ENCODE results near the gene SLC16A6. TPM values are rescaled to one million over a fixed set of nuclear protein-coding genes. Genes with fewer than 3 reads are reported as not detected.
"Not testable (repeated sequence)": the region's sequence is repeated elsewhere in the genome, so short reads cannot be mapped to it uniquely, and the experiment has no call there.

The SLC16A6 gene
- total RNA-seq, 1 donor from 2014 or later, result 0.08 TPM

DNA sequence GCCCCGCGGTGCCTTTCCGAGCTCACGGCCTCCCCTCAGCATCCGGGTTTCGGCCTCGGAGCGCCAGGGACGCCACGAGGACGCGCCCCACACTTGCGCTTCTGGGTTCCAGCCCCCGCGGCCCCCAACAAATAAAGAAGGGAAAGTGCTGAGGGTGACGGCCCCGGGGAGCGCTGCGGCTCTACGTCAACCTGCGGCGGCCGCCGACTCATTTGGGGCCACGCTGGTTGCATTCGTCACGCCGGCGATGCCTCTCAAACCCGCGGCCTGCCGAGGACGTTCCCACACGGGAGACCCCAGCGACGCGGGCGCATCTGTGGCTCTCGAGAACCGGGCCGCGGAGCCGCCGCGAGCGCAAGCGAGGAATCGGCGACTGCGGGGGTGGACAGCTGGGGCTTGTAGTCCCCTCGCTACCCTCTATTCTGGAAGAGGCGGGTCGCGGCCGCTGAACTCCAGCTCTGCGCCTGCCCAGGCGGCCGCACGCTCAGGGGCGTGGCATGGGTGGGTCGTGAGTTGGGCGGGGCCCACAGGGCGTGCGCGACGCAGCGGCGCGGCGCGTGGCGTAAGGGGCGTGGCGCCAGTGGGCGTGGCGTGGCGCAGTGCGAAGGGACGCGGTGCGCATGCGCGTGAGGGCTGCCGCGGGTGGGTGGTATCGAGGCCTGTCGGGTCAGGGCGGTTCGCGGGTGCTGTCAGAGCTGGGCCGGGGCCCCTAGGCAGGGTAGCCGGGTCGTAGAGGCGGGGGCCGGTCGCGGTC, 43.3 kb downstream of the SLC16A6 start, which contains the start of gene AMZ2:
Gene AMZ2, plus strand, starts transcription at position 599 of the 754 bp plus-strand sequence. CDS start 2,145 bp downstream, outside the sequence.
- intact Hi-C loops (cut with micrococcal nuclease), result no loop called here
- peak; percentile 94 for DNase-seq

DNA sequence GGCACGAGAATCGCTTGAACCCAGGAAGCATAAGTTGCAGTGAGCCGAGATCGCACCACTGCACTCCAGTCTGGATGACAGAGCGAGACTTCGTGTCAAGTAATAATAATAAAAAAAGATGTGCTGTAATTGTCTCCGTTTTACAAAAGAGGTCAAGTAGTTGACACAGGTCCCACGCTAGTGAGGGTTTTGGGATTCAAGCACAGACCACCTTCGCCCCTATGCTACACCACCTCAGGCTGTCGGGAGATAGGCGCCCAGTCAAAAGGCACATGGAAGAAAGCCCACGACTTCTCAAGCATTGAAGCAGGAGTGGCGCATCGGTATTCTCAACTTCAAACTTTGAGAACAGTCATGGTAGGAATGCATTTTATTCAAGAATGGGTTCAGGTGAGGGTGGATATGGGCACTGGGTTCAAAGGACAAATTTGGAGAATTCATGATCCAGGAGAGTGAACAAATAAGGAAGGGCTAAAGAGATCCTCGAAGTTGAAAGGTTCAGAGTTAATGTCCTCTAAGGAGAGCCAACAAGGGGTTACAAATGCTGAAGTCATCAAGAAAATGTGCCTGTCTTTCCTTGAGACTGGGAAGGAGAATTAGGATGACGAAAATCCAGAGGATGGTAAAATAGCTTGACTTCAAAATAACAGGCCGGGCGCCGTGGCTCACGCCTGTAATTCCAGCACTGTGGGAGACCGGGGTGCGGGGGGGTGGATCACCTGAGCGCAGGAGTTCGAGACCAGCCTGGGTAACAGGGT, 44.5 kb downstream of the SLC16A6 start:
- Histone ChIP-seq H3K27me3 (ENCODE audit: low read depth) (no peaks in the 10 kb centered on the region), H3K27ac (replicated peaks) (peak overlapping the region; percentile 98), H3K4me1 (peaks cover 28% of the 10 kb centered on the region), H3K9me3 (replicated peaks) (no peaks in the 10 kb centered on the region), H3K4me3 (peak overlapping the region; percentile 88), H3K36me3 (peaks cover 8% of the 10 kb centered on the region)
- no peak for DNase-seq
- TF ChIP-seq, protein P1, sequence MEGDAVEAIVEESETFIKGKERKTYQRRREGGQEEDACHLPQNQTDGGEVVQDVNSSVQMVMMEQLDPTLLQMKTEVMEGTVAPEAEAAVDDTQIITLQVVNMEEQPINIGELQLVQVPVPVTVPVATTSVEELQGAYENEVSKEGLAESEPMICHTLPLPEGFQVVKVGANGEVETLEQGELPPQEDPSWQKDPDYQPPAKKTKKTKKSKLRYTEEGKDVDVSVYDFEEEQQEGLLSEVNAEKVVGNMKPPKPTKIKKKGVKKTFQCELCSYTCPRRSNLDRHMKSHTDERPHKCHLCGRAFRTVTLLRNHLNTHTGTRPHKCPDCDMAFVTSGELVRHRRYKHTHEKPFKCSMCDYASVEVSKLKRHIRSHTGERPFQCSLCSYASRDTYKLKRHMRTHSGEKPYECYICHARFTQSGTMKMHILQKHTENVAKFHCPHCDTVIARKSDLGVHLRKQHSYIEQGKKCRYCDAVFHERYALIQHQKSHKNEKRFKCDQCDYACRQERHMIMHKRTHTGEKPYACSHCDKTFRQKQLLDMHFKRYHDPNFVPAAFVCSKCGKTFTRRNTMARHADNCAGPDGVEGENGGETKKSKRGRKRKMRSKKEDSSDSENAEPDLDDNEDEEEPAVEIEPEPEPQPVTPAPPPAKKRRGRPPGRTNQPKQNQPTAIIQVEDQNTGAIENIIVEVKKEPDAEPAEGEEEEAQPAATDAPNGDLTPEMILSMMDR (IDR thresholded peaks at IDR 0.05; ENCODE audit: borderline replicate concordance), result no peak
- intact Hi-C loops (cut with micrococcal nuclease), result no loop called here

More for the DNA sequence above, 43.3 kb downstream of the SLC16A6 start, which contains the start of gene AMZ2:
- H3K4me1 ChIP-seq, result peaks cover 28% of the 10 kb centered on the region
- TF ChIP-seq, protein P1 (IDR thresholded peaks at IDR 0.05; ENCODE audit: borderline replicate concordance), result no peak
- H3K27ac ChIP-seq (replicated peaks), result peak within 1 kb of the TSS; percentile 98
- peaks cover 18% of the 10 kb centered on the region for H3K36me3 ChIP-seq
- H3K9me3 ChIP-seq (replicated peaks), result no peaks in the 10 kb centered on the region
- H3K27me3 ChIP-seq (ENCODE audit: low read depth), result no peaks in the 10 kb centered on the region
- H3K4me3 ChIP-seq, result peak within 1 kb of the TSS; percentile 88

DNA sequence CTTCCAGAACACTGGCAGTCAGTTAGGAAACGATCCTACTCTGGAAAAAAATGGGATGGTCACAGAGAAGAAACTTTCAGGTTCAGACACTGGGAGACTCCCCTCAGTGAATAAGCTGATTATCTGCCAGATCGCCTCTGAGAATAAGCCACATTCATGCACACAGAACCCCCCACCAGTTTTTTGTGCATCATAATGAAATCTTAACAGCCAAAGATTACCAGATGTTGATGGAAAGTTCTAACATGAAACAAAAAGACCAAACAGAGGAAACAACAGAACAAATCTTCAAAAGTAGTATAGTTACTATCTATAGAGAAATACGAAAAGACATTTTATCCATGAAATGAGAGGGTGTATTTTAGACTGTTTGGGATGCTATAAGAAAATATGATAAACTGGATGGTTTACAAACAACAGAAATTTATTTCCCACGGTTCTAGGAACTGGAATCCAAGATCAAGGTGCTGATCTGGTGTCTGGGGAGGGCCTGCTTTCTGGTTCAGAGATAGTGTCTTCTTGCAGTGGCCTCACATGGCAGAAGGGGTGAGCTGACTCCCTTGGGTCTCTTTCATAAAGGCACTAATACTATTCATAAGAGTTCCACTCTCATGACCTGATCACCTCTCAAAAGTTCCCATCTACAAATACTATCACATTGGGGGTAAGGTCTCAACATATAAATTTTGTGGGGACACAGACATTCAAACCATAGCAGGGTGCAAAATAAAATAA, 51.1 kb downstream of the SLC16A6 start:
- no peak for DNase-seq
- peaks cover 6% of the 10 kb centered on the region for H3K4me1 ChIP-seq
- no peaks in the 10 kb centered on the region for H3K27me3 ChIP-seq (ENCODE audit: low read depth)

DNA sequence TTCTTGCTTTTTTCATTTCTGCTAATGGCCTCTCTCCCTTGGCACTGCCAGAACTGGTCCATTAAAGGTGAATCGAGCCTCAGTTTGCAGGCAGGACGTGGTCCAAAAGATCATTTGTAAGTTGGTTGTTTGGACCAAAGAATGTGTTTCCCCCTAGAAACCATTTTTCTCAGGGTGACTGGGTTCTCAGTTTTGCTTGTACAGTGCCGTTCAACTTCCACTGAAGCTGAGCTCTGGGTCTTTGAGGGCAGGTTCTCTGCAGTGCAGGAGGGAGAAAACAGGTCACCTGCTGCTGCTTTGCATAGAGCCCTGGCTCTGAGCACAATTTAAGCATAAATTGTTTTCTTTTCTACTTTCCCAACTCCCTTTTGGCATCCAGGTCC, 52.1 kb downstream of the SLC16A6 start:
- no peak overlapping the region for H3K27ac ChIP-seq (replicated peaks)
- no peaks in the 10 kb centered on the region for H3K9me3 ChIP-seq (replicated peaks)
- H3K4me3 ChIP-seq, result no peak overlapping the region
- no peaks in the 10 kb centered on the region for H3K36me3 ChIP-seq
- intact Hi-C loops (cut with micrococcal nuclease), result no loop called here
- DNase-seq, result no peak
- no peaks in the 10 kb centered on the region for H3K27me3 ChIP-seq (ENCODE audit: low read depth)
- TF ChIP-seq, protein P1 (IDR thresholded peaks at IDR 0.05; ENCODE audit: borderline replicate concordance), result no peak
- peaks cover 14% of the 10 kb centered on the region for H3K4me1 ChIP-seq

More for the DNA sequence above, 51.1 kb downstream of the SLC16A6 start:
- no peak overlapping the region for H3K27ac ChIP-seq (replicated peaks)
- no peaks in the 10 kb centered on the region for H3K9me3 ChIP-seq (replicated peaks)
- no peaks in the 10 kb centered on the region for H3K36me3 ChIP-seq
- TF ChIP-seq, protein P1 (IDR thresholded peaks at IDR 0.05; ENCODE audit: borderline replicate concordance), result no peak
- H3K4me3 ChIP-seq, result no peak overlapping the region
- intact Hi-C loops (cut with micrococcal nuclease), result no loop called here

GRCh38 chr17:68238164-68238870, 52.6 kb downstream of the SLC16A6 start:
- intact Hi-C loops (cut with micrococcal nuclease), result no loop called here
- Histone ChIP-seq H3K27ac (replicated peaks) (peak overlapping the region; percentile 90), H3K4me3 (no peak overlapping the region), H3K36me3 (no peaks in the 10 kb centered on the region), H3K9me3 (replicated peaks) (no peaks in the 10 kb centered on the region), H3K4me1 (peaks cover 14% of the 10 kb centered on the region), H3K27me3 (ENCODE audit: low read depth) (no peaks in the 10 kb centered on the region)
- no peak for DNase-seq
- TF ChIP-seq, protein P1 (IDR thresholded peaks at IDR 0.05; ENCODE audit: borderline replicate concordance), result no peak

- H3K27me3 ChIP-seq (ENCODE audit: low read depth); H3K9me3 ChIP-seq (replicated peaks); H3K36me3 ChIP-seq; intact Hi-C loops (cut with micrococcal nuclease); DNase-seq; H3K4me3 ChIP-seq: not testable (repeated sequence)
- Histone ChIP-seq H3K4me1 (peaks cover 14% of the 10 kb centered on the region), H3K27ac (replicated peaks) (peak overlapping the region; percentile 90)
Observed at GRCh38 chr17:68237369-68238163, 53.4 kb downstream of the SLC16A6 start.

- H3K27me3 ChIP-seq (ENCODE audit: low read depth); intact Hi-C loops (cut with micrococcal nuclease); H3K9me3 ChIP-seq (replicated peaks); H3K36me3 ChIP-seq: not testable (repeated sequence)
- Histone ChIP-seq H3K4me3 (peak overlapping the region; percentile 22), H3K27ac (replicated peaks) (peak overlapping the region; percentile 90), H3K4me1 (peaks cover 14% of the 10 kb centered on the region)
- DNase-seq, result peak; percentile 72
Observed at GRCh38 chr17:68235336-68235791, 55.6 kb downstream of the SLC16A6 start.
